KOPT-K1 (cell line): ENCODE results near the gene ARHGAP26.

Source experiments
- H3K27ac ChIP-seq: fragments of 200-600 bp; sonication (generic); 2 replicates; pipeline ENCODE4 v1.5.1; 2016; ENCODE audit warnings: antibody characterized with exemption, mild to moderate bottlenecking, low read depth, low read length; ENCODE audit not compliant: poor library complexity, severe bottlenecking
- H3K36me3 ChIP-seq: fragments of 200-600 bp; sonication (generic); 2 replicates; pipeline ENCODE4 v1.5.1; 2017; ENCODE audit warnings: antibody characterized with exemption, mild to moderate bottlenecking, low read length, moderate library complexity; ENCODE audit not compliant: insufficient read depth
- H3K9me3 ChIP-seq: fragments of 200-600 bp; sonication (generic); 2 replicates; pipeline ENCODE4 v1.5.1; 2017; ENCODE audit warnings: antibody characterized with exemption, low read length, mild to moderate bottlenecking; ENCODE audit not compliant: insufficient read depth, poor library complexity, severe bottlenecking

The ARHGAP26 gene

DNA sequence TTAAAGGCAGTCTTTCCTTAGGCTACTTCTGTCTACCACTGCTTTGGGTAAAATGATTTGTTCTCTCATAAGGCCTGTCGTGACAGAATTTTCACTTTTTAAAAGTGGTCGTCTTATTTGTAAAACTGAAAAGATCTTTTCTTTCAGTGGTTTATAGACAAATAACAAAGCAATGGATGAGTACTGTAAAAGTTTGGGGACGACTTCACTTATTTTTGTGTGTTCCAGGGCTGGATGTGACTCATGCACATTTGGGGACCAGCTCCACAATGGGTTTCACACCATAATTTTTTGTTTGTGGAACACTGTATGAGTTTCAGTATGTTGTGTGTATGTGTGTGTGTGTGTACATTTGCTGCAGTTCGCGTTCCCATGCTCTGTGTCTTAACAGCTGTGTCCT is 53.6 kb downstream of the ARHGAP26 start:
- Histone ChIP-seq H3K36me3 (no peaks in the 10 kb centered on the region), H3K9me3 (no peaks in the 10 kb centered on the region), H3K27ac (no peak overlapping the region)

DNA sequence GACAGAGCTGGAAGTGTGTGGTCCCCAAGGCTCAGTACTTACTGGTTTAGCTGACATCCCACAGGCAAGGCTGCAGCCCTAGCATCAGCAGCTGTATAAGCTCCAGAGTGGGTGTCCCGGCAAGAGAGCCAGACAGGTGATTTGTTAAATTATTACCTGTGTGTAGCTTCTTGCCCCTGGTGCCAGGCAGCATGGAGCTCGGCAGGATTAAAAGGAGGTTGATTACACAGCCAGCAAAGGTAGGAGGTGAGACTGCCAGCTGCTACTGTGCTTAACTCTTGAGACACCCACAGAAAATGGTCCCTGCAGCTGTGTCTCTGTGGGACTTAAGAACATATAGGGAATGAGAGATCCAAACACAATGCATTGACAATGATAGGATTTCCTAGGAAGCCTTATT is 54.2 kb downstream of the ARHGAP26 start:
- no peak overlapping the region for H3K27ac ChIP-seq

DNA sequence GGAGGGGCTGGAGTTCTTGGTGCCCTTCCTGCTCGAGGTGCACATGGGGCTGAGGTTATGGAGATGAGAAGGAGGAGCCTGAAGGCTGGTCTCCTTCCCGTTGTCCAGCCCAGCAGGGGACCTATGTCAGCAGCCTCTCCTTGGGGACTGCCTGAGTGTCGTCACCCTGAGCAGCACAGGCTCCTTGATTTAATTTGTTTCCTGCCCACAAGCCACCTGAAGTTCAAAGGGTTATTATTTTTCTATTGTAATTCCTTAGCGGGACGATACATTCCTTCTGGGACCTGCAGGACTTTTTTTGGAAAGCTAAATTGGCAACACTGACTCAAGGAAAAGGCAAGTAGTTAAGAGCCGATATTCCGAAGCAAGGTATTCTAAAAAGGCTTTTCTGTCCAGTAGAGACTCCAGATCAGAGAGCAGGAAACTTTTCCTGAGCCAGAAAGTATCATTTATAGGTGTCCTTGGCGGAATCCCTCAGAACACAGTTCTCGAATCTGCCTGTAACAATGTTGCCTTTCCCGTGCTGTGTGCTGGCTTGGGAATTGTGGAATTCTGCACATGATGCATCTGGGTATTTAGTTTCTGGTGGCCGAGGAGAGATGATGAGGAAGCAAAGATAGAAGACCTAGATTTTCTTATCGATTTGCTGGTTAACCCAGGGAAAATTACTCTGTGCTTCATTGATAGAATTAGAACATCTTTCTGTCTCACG is 55.4 kb downstream of the ARHGAP26 start:
- Histone ChIP-seq H3K27ac (no peak overlapping the region), H3K36me3 (no peaks in the 10 kb centered on the region), H3K9me3 (no peaks in the 10 kb centered on the region)

More for the DNA sequence above, 54.2 kb downstream of the ARHGAP26 start:
- H3K9me3 ChIP-seq = no peaks in the 10 kb centered on the region
- no peaks in the 10 kb centered on the region for H3K36me3 ChIP-seq

DNA sequence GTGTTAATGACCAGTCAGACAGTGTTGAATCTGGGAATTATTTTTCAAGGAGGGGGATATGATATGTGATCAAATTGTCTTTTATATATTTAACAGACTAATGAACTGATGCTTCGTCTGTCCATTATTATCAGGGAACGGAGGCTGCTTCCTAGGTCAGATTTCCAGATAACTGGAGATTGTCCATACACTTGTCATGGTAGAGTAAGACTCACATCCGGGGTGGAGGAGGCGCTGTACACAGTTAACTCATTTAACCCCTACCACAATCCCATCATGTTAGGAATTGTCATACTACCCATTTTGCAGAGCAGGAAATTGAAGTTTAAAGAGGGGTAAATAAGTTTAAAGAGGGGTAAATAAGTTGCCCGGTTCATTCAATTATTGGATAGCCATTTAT is 55.9 kb downstream of the ARHGAP26 start:
- Histone ChIP-seq H3K36me3 (no peaks in the 10 kb centered on the region), H3K9me3 (no peaks in the 10 kb centered on the region), H3K27ac (no peak overlapping the region)

DNA sequence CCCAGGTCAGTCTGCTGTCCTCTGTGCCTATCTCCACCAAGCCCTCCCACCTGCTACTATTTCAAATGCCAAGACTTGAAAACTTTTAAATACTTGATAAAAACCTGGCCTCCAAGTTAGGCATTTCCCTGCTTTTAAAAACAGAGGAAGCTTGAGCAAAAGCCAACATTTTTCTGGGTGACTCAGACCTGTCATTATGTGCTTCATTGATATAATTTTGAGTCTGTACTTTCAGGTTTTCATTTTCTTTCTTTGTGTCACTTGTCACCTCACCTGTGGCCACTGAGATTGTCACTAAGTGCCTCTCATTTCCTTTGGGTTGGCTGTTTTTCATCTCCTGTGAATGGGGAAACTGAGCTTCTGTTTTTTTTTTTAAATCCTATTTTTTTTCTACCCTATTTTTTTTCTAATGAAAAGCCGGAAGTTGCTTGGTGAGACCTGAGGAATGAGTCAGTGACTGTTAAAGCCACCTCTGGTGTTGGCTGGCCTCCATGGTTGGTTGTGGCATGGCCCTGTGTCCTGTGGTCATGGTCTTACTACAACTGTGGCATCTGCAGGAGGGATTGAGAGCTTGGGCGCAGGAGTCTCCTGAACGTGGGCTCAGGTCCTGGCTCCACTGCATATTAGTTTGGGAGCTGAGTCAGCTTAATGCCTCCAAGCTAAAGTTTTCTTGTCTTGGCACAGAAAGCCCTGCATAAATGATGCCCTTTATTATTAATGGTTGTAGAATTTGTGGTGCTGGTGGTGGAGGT is 56.7 kb downstream of the ARHGAP26 start:
- no peak overlapping the region for H3K27ac ChIP-seq
- no peaks in the 10 kb centered on the region for H3K36me3 ChIP-seq
- H3K9me3 ChIP-seq = no peaks in the 10 kb centered on the region

DNA sequence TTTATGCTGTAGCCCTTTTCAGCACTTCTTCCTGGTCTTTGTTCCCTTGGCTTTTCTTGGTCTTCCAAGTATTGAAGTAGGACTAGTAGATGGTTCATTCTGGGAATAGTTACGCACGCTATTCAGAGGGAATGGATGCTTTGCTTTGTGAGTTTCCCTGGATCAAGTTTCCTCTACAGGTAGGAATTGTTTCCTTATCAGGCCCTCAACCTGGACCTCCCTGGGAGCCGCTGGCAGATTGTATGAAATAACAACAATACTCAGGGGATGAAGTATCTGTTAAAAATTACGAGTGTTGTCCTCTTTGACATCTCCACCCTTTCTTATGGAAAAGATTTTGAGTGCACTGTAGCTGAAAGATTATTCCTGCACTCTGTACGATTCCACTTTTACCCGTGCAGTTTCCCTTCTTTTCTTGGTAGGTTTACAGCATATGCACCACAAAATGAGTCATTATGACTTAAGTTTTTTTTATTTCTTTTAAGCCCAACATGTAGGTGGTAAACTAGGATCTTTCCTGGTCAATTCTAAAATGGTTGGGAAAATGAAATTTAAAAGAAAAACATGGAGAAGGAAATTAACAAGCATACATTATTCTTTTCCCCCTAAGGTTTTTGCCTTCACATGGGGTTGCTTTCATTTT is 57.9 kb downstream of the ARHGAP26 start:
- Histone ChIP-seq H3K27ac (no peak overlapping the region), H3K9me3 (no peaks in the 10 kb centered on the region), H3K36me3 (no peaks in the 10 kb centered on the region)

DNA sequence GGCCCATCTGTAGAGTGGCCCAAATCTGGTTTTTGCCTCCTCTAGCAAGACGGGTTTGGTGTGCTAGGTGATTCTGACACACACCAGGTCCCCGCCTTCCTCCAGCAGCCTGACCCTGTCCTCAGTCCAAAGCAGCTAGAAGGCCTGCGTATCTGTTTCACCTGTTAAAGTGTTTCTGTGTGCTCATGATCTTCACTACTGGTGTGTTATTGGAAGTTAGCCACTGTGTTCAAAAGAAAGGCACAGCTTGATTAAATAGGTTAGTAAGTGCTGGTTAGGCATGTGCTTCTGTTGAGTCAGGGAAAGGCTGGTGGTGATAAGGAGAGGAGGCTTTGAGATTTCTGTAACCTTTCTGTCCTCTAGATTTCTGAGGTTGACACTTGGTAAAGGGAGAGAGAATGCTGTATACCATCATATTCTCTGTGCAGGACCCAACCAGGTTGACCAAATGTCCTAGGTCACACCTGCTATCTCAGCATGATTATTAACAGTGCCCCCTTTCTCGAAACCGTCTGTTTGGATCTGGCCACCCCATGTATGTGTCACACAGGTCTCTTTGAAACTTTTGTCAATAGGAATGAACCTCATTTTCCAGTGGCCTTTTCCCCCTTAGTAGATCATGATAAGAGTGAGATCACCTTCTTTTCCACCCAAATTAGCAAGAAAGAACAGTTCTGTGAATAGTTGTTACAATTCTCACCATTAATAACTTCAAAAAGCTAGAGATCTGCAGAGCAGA is 58.8 kb downstream of the ARHGAP26 start:
- no peaks in the 10 kb centered on the region for H3K9me3 ChIP-seq
- H3K36me3 ChIP-seq = no peaks in the 10 kb centered on the region
- no peak overlapping the region for H3K27ac ChIP-seq

DNA sequence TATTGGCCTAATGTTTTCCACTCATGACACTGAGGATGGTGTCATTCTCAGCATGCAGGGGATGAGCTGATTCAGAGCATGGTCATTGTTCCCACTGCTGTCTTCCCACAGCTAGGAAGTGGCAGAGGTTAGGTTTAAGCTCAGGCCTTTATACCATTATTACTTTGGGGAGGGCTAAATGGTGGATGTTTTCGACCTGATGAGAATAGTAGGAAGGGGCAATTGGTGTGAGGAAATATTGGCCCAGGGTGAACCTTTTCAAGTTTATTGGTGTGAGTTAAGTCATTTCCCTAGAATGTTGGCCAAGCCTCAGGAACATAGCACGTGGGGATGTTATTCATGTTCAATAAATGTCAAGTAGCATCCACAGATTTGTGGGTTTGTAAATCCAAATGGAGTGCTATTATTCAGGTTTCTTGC is 59.6 kb downstream of the ARHGAP26 start:
- no peak overlapping the region for H3K27ac ChIP-seq
- no peaks in the 10 kb centered on the region for H3K36me3 ChIP-seq
- no peaks in the 10 kb centered on the region for H3K9me3 ChIP-seq

DNA sequence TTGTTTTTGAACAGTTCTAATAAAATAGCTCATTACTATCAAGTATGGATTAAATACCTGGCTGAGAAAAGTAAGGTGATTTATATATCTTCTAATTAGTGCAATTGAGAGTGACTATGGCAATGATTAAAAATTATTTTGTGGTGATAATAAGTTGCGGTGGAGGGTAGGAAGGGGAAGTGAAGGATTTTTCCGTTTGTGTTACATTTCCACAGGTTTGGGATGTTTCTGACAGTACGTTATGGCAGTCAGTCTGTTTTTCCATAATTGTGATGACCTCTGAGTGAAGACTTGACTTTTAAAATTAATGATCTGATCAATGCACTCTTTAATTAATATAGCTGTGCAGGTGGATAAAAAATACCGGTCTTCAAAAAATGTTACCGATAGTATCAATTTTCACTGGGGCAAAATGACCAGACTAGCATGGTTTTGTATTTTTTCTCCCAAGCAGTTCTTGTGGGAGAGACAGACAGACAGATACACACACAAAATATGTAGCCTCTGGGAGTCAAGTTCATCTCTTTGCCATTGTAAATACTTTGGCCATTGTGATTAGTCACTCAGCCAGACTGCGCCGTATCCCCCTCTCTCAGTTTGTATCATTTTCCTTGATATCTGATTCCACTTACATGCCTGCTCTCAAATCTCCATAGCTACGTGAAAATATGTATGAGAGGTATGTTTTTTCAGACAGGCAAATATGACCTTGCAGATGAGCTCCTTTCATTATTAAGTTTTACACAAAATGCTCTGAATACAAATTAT is 60.2 kb downstream of the ARHGAP26 start:
- H3K9me3 ChIP-seq = no peaks in the 10 kb centered on the region
- H3K27ac ChIP-seq = no peak overlapping the region
- H3K36me3 ChIP-seq = no peaks in the 10 kb centered on the region

DNA sequence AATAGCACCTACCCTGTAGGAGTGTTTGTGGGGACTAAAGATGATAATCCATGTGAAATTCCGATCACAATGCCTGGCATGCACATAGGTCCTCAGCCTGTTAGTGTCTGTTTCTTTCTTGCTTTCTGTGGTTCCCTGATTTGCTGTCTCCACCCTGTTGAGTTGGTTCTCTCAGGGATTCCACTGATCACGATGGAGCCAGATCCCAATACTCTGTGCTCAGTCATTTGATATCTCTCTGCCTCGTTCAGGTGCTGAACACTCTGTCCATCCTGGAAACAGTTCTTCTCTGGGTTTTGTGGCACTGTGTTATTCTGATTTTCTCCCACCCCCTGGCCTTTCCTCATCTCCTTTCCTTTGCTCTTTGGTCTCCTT is 60.8 kb downstream of the ARHGAP26 start:
- Histone ChIP-seq H3K36me3 (no peaks in the 10 kb centered on the region), H3K9me3 (no peaks in the 10 kb centered on the region), H3K27ac (no peak overlapping the region)

DNA sequence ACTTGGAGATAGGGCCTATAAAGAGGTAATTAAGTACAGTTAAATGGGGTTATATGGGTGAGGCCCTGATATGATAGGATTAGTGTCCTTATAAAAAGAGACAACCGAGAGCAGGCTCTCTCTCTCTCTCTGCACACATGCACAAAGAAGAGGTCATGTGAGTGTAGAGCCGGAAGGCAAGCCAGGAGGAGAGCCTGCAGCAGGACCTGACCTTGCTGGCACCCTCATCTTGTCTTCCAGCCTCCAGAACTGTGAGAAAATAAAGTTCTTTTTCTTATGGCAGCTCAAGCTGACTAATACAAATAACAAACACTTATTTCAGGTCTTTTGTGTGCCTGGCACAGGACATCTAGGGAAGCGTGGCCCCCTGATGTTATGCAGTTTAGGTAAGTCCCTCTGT is 62.1 kb downstream of the ARHGAP26 start:
- Histone ChIP-seq H3K36me3 (no peaks in the 10 kb centered on the region), H3K9me3 (no peaks in the 10 kb centered on the region), H3K27ac (no peak overlapping the region)

DNA sequence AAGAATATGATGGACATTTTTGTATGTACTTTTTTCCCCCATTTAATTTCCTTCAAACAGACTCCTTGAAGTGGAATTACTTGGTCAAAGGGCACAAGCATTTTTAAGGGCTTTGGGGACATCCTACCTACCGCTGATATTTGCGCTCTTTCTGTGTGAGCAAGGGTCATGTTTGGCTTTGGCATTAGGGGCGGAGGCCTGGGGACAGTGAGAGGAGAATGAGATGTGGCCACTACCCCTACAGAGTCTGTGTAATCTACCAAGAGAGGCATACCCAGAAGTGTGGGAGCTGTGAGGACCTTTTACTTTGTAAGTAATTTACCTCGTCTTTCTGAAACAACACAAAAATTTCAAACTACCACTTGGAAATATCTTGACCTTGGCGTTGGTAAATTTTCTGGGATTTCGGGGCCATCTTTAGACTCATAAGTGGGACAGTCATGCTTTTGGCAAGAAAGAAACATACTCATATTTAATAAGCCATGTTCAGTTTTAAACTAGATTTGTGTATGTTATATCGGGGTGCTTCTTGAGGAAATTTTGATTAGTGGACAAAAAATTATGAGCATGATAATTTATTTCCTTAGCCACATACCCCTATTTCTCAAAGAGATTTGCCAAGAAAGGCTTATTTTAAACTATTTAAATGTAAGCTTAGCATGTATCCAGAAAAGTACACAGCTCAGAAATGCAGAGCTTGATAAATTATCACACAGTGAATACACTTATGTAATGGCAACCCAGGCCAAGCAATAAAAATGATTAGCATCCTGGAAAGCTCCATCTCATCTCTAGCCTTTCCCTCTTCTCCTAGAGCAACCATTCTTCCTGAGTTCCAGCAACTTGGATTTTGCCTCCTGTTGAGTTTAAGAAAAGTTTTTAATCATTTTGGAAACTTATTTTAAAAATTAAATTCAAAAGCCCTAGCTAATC is 63.6 kb downstream of the ARHGAP26 start:
- no peaks in the 10 kb centered on the region for H3K9me3 ChIP-seq
- H3K36me3 ChIP-seq = no peaks in the 10 kb centered on the region
- no peak overlapping the region for H3K27ac ChIP-seq

DNA sequence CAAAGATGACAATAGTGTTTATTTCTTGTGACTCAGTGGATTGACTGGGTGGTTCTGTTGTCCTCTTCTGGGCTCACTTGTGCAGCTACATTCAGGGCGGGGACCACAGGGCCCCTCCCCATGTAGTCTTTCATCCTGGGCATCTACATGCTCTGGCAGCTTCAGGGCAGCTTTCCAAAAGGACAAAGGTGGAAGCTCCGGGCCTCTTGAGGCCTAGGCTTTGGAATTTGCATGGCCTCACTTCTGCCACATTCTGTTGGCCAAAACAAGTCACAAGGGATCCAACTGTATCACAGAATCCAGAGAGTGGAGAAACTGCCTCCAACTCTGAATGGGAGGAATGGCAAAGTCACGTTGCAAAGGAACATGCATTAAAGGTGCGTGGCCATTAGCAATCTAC is 64.3 kb downstream of the ARHGAP26 start:
- H3K9me3 ChIP-seq = no peaks in the 10 kb centered on the region
- no peak overlapping the region for H3K27ac ChIP-seq
- H3K36me3 ChIP-seq = no peaks in the 10 kb centered on the region

DNA sequence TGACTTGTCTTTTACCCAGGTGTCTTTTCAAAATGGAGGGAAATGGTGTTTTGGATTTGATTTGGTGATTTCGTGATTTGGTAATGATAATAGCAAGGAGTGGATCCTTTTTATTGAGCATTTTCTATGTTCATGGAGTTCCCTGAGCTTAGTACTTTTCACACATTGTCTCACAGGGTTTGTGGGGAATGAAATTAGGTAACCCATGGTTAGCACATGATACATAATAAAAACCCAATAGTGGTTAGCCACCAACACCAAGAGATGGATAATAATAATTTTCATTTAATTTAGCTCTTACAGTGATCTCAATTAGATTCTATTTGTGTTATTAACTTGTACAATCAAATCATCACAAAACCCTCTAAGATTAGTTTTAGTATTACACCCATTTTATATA is 65.4 kb downstream of the ARHGAP26 start:
- H3K36me3 ChIP-seq = no peaks in the 10 kb centered on the region
- no peaks in the 10 kb centered on the region for H3K9me3 ChIP-seq
- no peak overlapping the region for H3K27ac ChIP-seq
